Thyroid gland (tissue), 4 donors: Measurements from ENCODE around the gene PLCB3. TPM values are rescaled to one million over a fixed set of nuclear protein-coding genes. Genes with fewer than 3 reads are reported as not detected.

Source experiments
- DNase-seq, 2 donors: peaks; one replicate each; pipeline ENCODE4 v3.0.0-alpha.2; 2019
- H3K27ac ChIP-seq, 3 donors: fragments of 200-600 bp; sonication (generic); 1 replicate in 2 of 3; 2 replicates in 1 of 3; pipeline ENCODE4 v1.5.1; 2016 to 2019; ENCODE audit warnings: mild to moderate bottlenecking in 1 of 3, moderate library complexity in 1 of 3
- H3K27me3 ChIP-seq: fragments of 200-600 bp; sonication (generic); one replicate; pipeline ENCODE4 v1.5.1; 2019
- H3K36me3 ChIP-seq, 2 donors: fragments of 200-600 bp; sonication (generic); one replicate each; pipeline ENCODE4 v1.5.1; 2016 to 2019
- H3K4me1 ChIP-seq, 2 donors: fragments of 200-600 bp; sonication (generic); one replicate each; pipeline ENCODE4 v1.5.1; 2017 to 2019
- H3K4me3 ChIP-seq, 3 donors: fragments of 200-600 bp; sonication (generic); replicated peaks in 1 of 3; 1 replicate in 2 of 3; 2 replicates in 1 of 3; pipeline ENCODE4 v1.5.1; 2016; ENCODE audit warnings: mild to moderate bottlenecking in 1 of 3
- H3K9me3 ChIP-seq: fragments of 200-600 bp; sonication (generic); one replicate; pipeline ENCODE4 v1.5.1; 2017
- CTCF ChIP-seq, 6 experiments: fragments of 200-600 bp in 3 of 6; fragments of 450-650 bp in 3 of 6; sonication (generic) in 3 of 6; IDR thresholded peaks; one replicate each; pipeline ENCODE4 v1.5.1; 2016 to 2019; ENCODE audit warnings: antibody characterized with exemption in 6 of 6, mild to moderate bottlenecking in 2 of 6, inconsistent platforms in 1 of 6, moderate library complexity in 1 of 6
- POLR2A ChIP-seq, 2 donors: fragments of 450-650 bp; IDR thresholded peaks; one replicate each; pipeline ENCODE4 v1.6.1; 2017; ENCODE audit warnings: antibody characterized with exemption in 2 of 2, mild to moderate bottlenecking in 2 of 2, moderate library complexity in 1 of 2
- WGBS, 2 donors: methylation state at CpG; one replicate each; pipeline ENCODE4 v1.1.5; 2017; 5-methylcytosine and 5-hydroxymethylcytosine counted together
- intact Hi-C: fragments of 100-400 bp; cut with DNase I; formaldehyde crosslinking; loops from one replicate; pipeline ENCODE4 v1.15.1; 2023
- total RNA-seq, 4 donors: library from RNA; depleted of rRNA; stranded (reverse); fragments of >200 nt; gene quantifications; one replicate each; pipeline ENCODE4 v1.2.3, GENCODE V29; 2016

Gene PLCB3
- total RNA-seq, 4 donors from 2014 or later = 18.8 to 39.2 (median 23.5) TPM

- intact Hi-C loops = no loop called here
- no peak for TF ChIP-seq CTCF (IDR thresholded peaks at IDR 0.05)
These were observed 7.0 kb downstream of the PLCB3 start for GRCh38 chr11:64258356-64258755.

GRCh38 chr11:64258946-64259532 is 7.7 kb downstream of the PLCB3 start:
- TF ChIP-seq POLR2A (IDR thresholded peaks at IDR 0.05) (no peak), CTCF (IDR thresholded peaks at IDR 0.05) (no peak)
- no peaks in the 10 kb centered on the region for H3K9me3 ChIP-seq
- DNase-seq = no peak
- no peak overlapping the region for H3K4me3 ChIP-seq
- H3K4me1 ChIP-seq = no peaks in the 10 kb centered on the region
- H3K27me3 ChIP-seq = no peaks in the 10 kb centered on the region
- H3K36me3 ChIP-seq = peaks cover 27 to 36% of the 10 kb centered on the region in 2 donors
- no peak overlapping the region for H3K27ac ChIP-seq
- intact Hi-C loops = no loop called here
- WGBS, 2 donors = 92 to 93% methylated on average over 23 of the region's 32 CpGs

More at GRCh38 chr11:64258356-64258755, 7.0 kb downstream of the PLCB3 start:
- Histone ChIP-seq H3K9me3 (no peaks in the 10 kb centered on the region), H3K27ac (no peak overlapping the region), H3K27me3 (no peaks in the 10 kb centered on the region), H3K4me1 (peaks cover 0 to under 1% of the 10 kb centered on the region in 2 donors), H3K4me3 (no peak overlapping the region), H3K36me3 (peaks cover 24 to 32% of the 10 kb centered on the region in 2 donors)
- DNase-seq = no peak
- 89 to 90% methylated on average over 15 to 24 of the region's 24 CpGs for WGBS, 2 donors

GRCh38 chr11:64259533-64260067 is 8.3 kb downstream of the PLCB3 start:
- Histone ChIP-seq H3K9me3 (no peaks in the 10 kb centered on the region), H3K27ac (no peak overlapping the region), H3K27me3 (no peaks in the 10 kb centered on the region), H3K4me1 (no peaks in the 10 kb centered on the region), H3K4me3 (no peak overlapping the region), H3K36me3 (peaks cover 27 to 36% of the 10 kb centered on the region in 2 donors)
- TF ChIP-seq CTCF (IDR thresholded peaks at IDR 0.05) (no peak), POLR2A (IDR thresholded peaks at IDR 0.05) (no peak)
- intact Hi-C loops = no loop called here
- 94 to 95% methylated on average over 4 of the region's 4 CpGs for WGBS, 2 donors
- no peak for DNase-seq

- Histone ChIP-seq H3K4me1 (no peaks in the 10 kb centered on the region), H3K27me3 (no peaks in the 10 kb centered on the region), H3K4me3 (no peak overlapping the region), H3K27ac (no peak overlapping the region), H3K36me3 (peaks cover 27 to 36% of the 10 kb centered on the region in 2 donors), H3K9me3 (no peaks in the 10 kb centered on the region)
- no peak for TF ChIP-seq POLR2A (IDR thresholded peaks at IDR 0.05)
- no peak for TF ChIP-seq CTCF (IDR thresholded peaks at IDR 0.05)
- 94 to 95% methylated on average over 6 of the region's 6 CpGs for WGBS, 2 donors
- DNase-seq = no peak
- intact Hi-C loops = no loop called here
These were observed 8.9 kb downstream of the PLCB3 start for GRCh38 chr11:64260147-64260708.

- DNase-seq = no peak
- H3K27ac ChIP-seq = no peak overlapping the region
- intact Hi-C loops = no loop called here
- peaks cover 27 to 30% of the 10 kb centered on the region in 2 donors for H3K36me3 ChIP-seq
- H3K27me3 ChIP-seq = no peaks in the 10 kb centered on the region
- no peak for TF ChIP-seq CTCF (IDR thresholded peaks at IDR 0.05)
- no peak for TF ChIP-seq POLR2A (IDR thresholded peaks at IDR 0.05)
- WGBS, 2 donors = 93 to 94% methylated on average over 14 of the region's 18 CpGs
- no peak overlapping the region for H3K4me3 ChIP-seq
- no peaks in the 10 kb centered on the region for H3K4me1 ChIP-seq
- H3K9me3 ChIP-seq = no peaks in the 10 kb centered on the region
These were observed 10.3 kb downstream of the PLCB3 start for GRCh38 chr11:64261556-64262080.
